NCI-H128 (cell line): ENCODE results near the gene ARSH.
"Not testable (repeated sequence)": the region's sequence is repeated elsewhere in the genome, so short reads cannot be mapped to it uniquely, and the experiment has no call there.

ENCODE experiments used
- DNase-seq: peaks from one replicate; lab custom pipeline; 2025; ENCODE audit not compliant: unreplicated experiment; lab: John Stamatoyannopoulos, UW

The ARSH gene

DNA sequence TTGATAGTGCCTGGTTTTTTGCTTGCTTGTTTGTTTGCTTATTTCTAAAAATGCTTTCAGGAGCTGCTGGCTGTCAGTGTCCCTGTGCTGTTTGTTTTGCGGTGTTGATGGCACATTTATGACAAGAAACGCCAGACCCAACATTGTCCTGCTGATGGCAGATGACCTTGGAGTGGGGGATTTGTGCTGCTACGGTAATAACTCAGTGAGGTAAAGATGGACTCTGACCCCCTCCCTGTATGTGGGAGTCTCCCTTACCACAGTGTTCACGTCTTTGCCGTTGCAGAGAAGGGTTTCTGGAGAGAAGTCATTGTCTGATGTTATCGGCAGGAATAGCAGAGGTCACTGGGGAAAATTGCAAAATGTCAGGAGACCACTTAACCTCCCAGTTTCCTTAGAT, at the start of gene ARSH:
Gene ARSH, plus strand, starts transcription at position 52 of the 400 bp plus-strand sequence. Its CDS starts 67 bp downstream, at position 119.
- DNase-seq, result no peak

DNA sequence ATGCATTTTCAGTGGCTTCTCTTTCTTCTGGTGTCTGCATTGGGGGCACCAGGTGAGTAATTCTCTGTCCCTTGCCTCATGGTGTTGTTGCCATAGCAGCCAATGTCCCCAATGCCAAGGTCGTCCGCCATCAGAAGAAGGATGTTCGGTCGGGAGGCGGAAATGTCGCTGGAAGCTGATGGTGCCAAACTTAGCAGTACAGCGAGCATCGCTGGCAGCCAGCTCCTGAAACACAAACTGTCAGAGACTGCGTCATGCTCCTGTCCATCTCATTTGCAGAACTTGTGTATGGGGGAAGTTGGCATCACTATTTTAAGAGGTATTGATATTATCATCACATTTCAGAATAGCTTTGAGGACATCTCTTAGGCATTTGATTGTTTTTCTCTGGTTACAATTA, 48.1 kb upstream of the ARSH start:
- no peak for DNase-seq

DNA sequence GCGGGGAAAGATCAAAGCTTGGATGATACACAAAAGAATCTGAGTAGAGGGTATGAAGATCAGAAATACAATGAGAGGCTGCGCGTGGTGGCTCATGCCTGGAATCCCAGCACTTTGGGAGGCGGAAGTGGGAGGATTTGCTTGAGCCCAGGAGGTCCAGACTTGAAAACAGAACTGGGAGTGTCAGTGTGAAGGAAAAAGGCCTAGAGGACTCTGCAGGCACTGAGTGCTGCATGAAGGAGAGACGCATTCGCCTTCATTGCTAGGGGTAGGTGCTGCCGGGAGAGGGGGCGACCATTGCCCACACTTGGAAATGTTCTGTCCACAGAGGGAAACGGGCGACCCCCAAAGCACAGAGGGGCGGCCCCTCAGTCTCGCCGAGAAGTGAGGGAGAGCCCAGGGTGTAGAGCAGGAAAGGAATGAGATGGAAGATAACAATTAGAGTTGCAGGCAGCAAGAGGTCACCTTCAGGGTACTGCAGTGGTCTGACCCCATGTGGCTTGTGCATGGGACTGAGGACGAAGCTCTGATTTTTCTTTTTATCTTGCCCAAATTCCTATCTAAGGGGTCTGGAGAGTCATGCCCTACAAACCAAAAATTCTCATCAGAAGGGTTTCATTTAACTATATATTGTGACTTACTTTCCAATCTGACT, 45.4 kb upstream of the ARSH start:
- no peak for DNase-seq

DNA sequence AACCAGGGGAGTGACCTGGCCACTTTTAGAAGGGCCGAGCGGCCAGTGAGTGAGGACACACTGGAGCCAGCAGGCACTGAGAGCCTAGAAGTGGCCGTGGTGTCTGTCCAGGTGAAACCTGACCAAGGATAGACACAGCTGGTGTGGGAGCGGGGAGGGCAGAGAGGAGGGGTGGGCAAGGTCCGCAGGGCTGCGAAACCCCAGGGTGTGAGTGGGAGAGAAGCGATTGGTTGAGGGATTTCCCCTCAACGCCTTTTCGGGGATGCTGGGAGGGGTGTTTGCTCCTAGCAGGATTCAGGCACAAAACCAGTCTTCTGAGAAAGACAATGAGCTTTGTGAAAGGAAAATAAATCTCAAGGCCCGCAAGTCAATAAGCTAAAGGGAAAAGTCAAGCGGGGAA, 44.0 kb upstream of the ARSH start:
- DNase-seq, result no peak

GRCh38 chrX:2963449-2963848, 42.9 kb upstream of the ARSH start:
- DNase-seq, result not testable (repeated sequence)

DNA sequence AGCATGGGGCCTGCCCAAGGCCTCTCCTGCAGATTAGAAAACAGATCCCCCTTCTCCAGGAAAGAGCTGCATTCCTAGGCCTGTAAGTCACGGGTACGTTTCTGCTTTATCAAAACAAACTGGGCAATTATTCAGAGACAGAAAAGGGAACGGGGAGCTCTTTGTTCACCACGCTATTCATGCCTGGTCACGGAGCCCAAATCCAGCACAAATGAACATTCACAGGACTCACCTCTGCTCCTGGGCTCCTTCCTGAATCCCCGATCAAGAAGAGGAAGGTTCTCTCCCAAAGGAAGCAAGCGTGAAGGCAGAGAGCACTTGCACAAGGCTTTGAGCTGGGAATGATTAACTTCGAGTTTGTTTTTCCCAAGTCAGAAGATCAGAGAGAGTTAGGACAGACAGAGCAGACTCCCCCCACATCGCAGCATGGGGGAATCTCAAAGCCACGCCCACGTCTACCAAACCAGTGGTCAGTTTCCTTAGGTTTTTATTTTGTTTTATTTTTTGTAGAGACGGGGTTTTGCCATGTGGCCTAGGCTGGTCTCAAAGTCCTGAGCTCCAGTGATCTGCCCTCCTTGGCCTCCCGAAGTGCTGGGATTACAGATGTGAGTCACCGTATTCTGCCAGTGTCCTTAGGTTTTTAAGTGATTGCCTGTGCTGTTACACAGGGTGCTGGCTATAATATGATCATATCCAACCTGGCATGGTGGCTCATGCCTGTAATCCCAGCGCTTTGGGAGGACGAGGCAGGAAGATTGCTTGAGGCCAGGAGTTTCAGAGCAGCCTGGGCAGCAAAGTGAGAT, 42.2 kb upstream of the ARSH start:
- not testable (repeated sequence) for DNase-seq

- no peak for DNase-seq
Measured at GRCh38 chrX:2965965-2966364, 40.4 kb upstream of the ARSH start.

DNA sequence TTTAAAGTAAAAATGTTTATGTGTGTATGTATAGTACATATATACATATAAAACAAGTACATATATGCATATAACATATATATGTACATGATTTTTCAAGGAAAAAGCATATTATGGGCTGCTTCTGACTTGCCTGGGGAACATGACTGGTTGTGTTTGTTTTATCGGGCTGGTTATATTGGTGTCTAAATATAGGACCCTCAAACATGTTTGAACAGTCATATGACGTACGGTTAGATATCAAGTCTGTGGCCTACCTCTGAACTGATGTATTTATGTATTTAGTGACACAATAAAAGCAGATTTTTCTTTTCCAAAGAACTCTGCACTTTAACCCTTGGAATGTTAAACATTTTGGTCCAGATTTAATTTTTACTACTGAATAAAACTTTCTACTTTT, 39.3 kb upstream of the ARSH start:
- no peak for DNase-seq

DNA sequence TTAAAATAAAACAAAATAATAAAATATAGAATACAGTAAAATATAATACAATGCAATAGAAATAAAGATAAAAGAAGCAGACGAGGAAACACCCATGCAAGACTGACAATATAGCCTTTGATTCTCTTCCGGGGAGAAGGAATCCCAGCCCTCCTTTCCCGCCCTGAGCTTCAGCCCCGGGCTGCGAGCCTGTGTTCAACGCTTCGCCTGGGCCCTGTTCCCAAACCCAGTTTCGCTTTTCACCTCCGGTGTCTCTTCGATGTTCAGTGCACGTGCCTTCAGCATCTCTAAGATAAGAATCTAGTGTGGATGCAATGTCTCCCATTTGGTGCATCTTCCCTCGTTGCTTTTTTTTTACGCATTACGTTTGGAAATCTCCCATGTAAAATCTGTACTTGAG, 38.8 kb upstream of the ARSH start:
- DNase-seq, result no peak

DNA sequence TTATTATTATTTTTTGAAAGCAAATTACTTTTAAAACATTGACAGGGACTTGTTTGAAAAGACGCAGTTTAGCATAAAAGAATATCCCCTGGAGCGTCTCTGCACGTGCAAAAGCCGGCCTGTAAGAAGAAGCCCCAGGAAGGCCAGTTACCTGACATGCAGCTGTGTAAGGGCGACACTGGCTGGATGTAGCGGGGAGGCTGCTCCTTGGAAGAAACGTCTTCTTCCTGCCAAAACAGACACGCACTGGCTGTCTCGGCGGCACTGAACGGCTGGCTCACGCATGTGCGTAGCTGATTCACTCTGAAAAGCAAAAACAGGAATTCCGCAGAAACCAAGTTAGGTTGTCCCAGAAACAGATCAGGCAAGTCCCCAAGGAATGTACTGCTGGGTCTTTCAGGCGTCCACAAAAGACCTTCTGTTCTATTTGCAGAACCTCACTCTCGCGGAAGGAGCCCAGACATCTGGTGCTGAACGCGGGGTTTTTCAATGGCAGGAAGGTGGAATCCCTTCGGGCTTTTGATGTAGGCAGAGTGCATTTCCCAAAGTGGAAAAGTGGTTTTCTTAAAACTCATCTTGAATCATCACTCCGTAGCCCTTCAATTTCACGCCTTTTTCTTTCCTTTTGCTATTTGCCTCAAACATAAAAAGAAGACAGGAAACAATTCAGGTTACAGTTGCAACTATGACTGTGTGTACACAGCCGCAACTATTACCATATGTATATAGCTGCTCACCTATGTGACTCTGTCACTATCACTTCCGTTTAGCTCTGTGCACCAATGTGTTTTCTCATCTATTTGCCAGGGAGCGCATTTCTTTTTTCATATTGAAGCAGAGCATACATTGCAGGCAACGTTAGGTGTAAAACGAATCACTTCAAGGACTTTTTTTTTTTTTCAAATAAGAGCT, 38.1 kb upstream of the ARSH start:
- no peak for DNase-seq

GRCh38 chrX:2969021-2969420, 37.3 kb upstream of the ARSH start:
- no peak for DNase-seq

DNA sequence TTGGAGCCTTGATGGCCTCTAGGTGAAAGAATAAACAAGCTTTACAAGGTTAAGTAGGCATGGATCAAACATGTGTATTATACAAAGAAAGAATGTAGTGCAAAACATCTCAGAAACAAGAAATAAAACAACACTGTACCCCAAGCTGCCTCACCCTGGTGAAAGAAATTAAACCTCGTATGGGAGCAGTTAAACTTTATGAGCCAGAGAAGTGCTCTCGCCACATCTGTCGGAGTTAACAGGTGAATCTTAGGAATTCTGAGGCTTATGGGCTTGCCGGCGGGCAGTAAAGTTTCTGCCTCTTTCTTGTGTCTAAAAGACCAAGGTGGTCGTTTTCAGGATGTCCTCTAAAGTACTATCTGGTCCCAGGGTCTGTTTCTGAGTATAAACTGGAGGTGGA, 34.0 kb upstream of the ARSH start:
- DNase-seq, result no peak

GRCh38 chrX:2974961-2975360, 31.4 kb upstream of the ARSH start:
- DNase-seq, result no peak

GRCh38 chrX:2978639-2979038, 27.7 kb upstream of the ARSH start:
- DNase-seq, result not testable (repeated sequence)

DNA sequence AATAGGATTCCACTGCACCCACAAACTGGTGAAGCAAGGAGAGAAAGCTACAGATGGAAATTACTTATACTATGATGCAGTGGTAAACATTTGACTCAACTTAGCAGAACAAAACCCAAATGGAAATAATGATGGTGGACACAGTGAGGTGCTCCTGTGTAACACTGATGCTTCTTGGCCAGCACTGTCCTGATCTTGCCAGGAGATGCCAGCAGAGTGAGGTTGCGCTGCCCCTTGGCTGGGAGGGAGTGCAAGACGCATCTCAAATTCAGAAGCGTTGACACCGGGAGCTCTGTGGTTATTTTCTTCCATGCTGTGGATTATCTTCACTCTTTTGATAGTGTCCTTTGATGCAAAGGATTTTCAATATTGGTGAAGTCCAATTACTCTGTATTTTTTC, 22.0 kb upstream of the ARSH start:
- DNase-seq, result no peak

DNA sequence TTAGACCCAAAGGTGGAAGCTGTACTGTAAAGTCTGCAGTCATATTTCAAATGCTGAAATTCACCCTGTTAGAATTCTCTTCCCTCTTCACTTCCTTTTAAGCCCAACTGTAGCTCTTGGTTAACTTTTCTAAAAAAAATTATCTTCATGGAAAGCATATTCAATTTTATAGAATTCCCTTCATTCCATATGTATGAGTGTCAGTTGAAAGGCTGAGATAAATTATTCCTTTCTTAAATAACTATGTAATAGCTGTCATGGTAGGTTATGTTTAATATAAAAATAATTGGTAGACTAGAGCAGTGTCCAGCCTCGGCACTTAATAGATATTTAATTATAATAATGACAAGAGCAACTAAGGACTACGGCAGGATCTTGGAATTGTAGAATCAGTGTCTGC, 16.8 kb upstream of the ARSH start:
- DNase-seq, result no peak

- DNase-seq, result no peak
Measured at GRCh38 chrX:3010532-3010931, 4.2 kb downstream of the ARSH start.

GRCh38 chrX:3017492-3017891, 11.1 kb downstream of the ARSH start:
- DNase-seq, result no peak

- DNase-seq, result no peak
Measured at GRCh38 chrX:3024176-3024575, 17.8 kb downstream of the ARSH start.

- no peak for DNase-seq
Measured at GRCh38 chrX:3026074-3026815, 19.9 kb downstream of the ARSH start.

DNA sequence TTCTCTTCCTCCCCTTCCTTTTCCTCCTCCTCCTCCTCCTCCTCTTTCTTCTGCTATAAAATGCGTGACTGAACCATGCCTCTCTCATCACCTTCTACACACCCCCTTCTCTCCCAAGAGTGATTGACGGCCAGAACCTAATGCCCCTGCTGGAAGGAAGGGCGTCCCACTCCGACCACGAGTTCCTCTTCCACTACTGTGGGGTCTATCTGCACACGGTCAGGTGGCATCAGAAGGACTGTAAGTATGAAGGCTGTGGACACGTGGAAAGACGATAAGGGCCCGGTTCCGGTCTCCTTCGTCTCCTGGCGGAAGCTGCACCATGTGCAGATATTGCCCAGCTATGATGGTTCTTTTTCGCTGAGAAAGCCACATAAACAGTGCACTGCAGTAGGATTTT, 22.8 kb downstream of the ARSH start:
- no peak for DNase-seq
